ENCODE data around the gene STK11IP. TPM values are rescaled to one million over a fixed set of nuclear protein-coding genes. Genes with fewer than 3 reads are reported as not detected.

The STK11IP gene
- total RNA-seq, 2 donors from 2014 or later, result 18.3 to 60.3 TPM

DNA sequence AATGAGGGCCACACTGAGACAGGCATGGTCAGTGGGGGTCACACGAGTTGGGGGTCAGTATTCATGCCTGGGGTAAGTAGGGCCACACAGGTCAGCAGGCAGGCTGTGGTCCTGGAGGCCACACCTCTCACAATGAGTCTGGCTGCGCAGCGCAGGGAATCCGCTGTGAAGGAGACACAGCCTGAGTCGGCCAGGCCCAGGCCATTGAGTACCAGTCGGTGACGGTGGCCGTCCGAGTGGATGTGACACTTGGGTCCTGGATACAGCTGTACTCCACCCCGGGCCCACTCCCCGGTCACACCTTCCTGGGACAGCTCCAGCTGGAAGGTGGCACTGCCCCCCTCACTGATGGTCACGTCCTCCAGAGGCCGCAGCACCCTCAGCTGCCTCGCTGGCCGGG, 43.3 kb upstream of the STK11IP start:
- no peaks in the 10 kb centered on the region for H3K36me3 ChIP-seq
- intact Hi-C loops (cut with DNase I), result no loop called here

DNA sequence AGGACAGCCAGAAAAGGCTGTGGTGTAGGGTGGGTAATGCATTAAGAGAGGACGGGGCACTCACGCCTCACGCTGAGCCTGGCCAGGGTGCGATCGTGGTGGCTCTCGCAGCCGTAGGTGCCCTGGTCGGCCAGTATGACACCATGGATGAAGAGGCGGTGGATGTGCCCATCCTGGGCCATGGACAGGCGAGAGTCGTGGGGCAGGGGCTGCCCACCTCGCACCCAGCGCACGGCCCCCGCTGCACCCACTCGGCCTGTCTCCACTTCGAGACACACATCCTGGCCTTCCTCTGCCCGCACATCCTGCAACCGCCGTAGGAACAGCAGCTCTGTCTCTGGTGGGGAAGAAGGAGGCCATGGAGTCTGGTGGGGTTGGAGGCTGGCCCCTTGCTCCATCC, 41.7 kb upstream of the STK11IP start:
- 94% methylated on average over 20 of the region's 20 CpGs for WGBS
- DNase-seq (ENCODE audit: low spot score), result no peak
- H3K36me3 ChIP-seq, result no peaks in the 10 kb centered on the region
- intact Hi-C loops (cut with DNase I), result no loop called here
- H3K27me3 ChIP-seq (replicated peaks; ENCODE audit: insufficient read depth), result no peaks in the 10 kb centered on the region
- no peak overlapping the region for H3K27ac ChIP-seq
- no peaks in the 10 kb centered on the region for H3K9me3 ChIP-seq
- no peak overlapping the region for H3K4me3 ChIP-seq
- no peak for TF ChIP-seq POLR2AphosphoS5 (IDR thresholded peaks at IDR 0.05)
- TF ChIP-seq, protein P1, sequence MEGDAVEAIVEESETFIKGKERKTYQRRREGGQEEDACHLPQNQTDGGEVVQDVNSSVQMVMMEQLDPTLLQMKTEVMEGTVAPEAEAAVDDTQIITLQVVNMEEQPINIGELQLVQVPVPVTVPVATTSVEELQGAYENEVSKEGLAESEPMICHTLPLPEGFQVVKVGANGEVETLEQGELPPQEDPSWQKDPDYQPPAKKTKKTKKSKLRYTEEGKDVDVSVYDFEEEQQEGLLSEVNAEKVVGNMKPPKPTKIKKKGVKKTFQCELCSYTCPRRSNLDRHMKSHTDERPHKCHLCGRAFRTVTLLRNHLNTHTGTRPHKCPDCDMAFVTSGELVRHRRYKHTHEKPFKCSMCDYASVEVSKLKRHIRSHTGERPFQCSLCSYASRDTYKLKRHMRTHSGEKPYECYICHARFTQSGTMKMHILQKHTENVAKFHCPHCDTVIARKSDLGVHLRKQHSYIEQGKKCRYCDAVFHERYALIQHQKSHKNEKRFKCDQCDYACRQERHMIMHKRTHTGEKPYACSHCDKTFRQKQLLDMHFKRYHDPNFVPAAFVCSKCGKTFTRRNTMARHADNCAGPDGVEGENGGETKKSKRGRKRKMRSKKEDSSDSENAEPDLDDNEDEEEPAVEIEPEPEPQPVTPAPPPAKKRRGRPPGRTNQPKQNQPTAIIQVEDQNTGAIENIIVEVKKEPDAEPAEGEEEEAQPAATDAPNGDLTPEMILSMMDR (IDR thresholded peaks at IDR 0.05), result no peak
- no peak for TF ChIP-seq POLR2A (IDR thresholded peaks at IDR 0.05)
- H3K4me1 ChIP-seq (replicated peaks), result peaks cover 11% of the 10 kb centered on the region

More for the DNA sequence above, 43.3 kb upstream of the STK11IP start:
- no peaks in the 10 kb centered on the region for H3K9me3 ChIP-seq
- 96% methylated on average over 15 of the region's 15 CpGs for WGBS
- no peak overlapping the region for H3K4me3 ChIP-seq
- TF ChIP-seq, protein P1 (IDR thresholded peaks at IDR 0.05), result no peak
- TF ChIP-seq POLR2AphosphoS5 (IDR thresholded peaks at IDR 0.05), result no peak
- H3K4me1 ChIP-seq (replicated peaks), result peaks cover 11% of the 10 kb centered on the region
- no peak overlapping the region for H3K27ac ChIP-seq
- H3K27me3 ChIP-seq (replicated peaks; ENCODE audit: insufficient read depth), result no peaks in the 10 kb centered on the region
- no peak for DNase-seq (ENCODE audit: low spot score)

DNA sequence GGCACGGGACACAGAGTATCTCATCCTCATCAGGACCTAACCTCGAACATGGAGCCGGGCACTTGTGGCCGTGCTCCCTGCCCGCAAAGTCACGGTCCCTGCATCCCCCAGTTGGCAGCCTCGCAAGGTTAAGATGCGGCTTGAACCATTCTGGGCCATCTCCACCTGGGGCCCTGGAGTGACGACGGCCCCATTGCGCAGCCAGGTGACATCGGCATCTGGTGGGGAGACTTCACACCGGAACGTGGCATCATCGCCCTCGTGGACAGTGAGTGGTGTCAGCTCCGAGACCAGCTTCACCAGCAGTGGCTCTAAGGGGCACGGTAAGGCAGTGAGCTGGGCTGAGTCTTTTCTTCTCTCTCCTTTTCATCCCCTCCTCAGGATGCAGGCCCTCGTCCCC, 41.2 kb upstream of the STK11IP start:
- Histone ChIP-seq H3K36me3 (no peaks in the 10 kb centered on the region), H3K9me3 (no peaks in the 10 kb centered on the region), H3K4me3 (no peak overlapping the region), H3K27me3 (replicated peaks; ENCODE audit: insufficient read depth) (no peaks in the 10 kb centered on the region), H3K4me1 (replicated peaks) (peaks cover 11% of the 10 kb centered on the region), H3K27ac (no peak overlapping the region)
- TF ChIP-seq POLR2A (IDR thresholded peaks at IDR 0.05) (no peak), POLR2AphosphoS5 (IDR thresholded peaks at IDR 0.05) (no peak)
- TF ChIP-seq, protein P1 (IDR thresholded peaks at IDR 0.05), result no peak
- intact Hi-C loops (cut with DNase I), result no loop called here
- WGBS, result 89% methylated on average over 19 of the region's 19 CpGs
- DNase-seq (ENCODE audit: low spot score), result no peak

DNA sequence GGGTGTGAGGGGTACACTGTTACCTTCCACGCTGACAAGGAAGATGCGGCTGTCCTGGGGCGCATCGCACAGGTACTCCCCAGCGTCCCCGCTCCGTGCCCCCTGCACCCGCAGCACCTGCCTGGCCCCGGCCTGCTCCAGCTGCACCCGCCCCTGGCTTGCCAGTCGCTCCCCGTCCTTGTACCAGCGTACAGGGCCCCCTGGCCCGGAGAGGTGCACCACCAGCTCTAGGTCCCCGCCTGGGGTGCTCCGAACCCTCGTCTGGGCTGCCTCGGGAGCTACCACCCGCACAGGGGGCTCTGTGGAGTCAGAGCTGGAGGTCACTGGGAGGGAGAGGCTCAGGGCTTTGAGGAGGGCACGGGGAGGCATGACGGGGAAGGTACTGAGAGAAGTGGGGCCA, 40.3 kb upstream of the STK11IP start:
- DNase-seq (ENCODE audit: low spot score), result no peak

More for the DNA sequence above, 40.3 kb upstream of the STK11IP start:
- intact Hi-C loops (cut with DNase I), result no loop called here
- peaks cover 0 to 3% of the 10 kb centered on the region in 2 donors for H3K36me3 ChIP-seq
- H3K27me3 ChIP-seq (replicated peaks; ENCODE audit: insufficient read depth), result no peaks in the 10 kb centered on the region
- no peak overlapping the region for H3K4me3 ChIP-seq
- peaks cover 4% of the 10 kb centered on the region for H3K4me1 ChIP-seq (replicated peaks)
- TF ChIP-seq POLR2AphosphoS5 (IDR thresholded peaks at IDR 0.05) (no peak), POLR2A (IDR thresholded peaks at IDR 0.05) (no peak)
- TF ChIP-seq, protein P1 (IDR thresholded peaks at IDR 0.05), result no peak
- no peaks in the 10 kb centered on the region for H3K9me3 ChIP-seq
- 91% methylated on average over 21 of the region's 21 CpGs for WGBS
- H3K27ac ChIP-seq, result no peak overlapping the region
